ELF-1 (cell line): Measurements from ENCODE around the gene THBD.
A peak's percentile ranks its signal among the peaks of the same experiment; 100 is the strongest.

ENCODE experiments used
- DNase-seq: peaks from one replicate; pipeline ENCODE4 v3.0.0-alpha.2; 2016; ENCODE audit warnings: low read depth, low spot score

THBD gene

DNA sequence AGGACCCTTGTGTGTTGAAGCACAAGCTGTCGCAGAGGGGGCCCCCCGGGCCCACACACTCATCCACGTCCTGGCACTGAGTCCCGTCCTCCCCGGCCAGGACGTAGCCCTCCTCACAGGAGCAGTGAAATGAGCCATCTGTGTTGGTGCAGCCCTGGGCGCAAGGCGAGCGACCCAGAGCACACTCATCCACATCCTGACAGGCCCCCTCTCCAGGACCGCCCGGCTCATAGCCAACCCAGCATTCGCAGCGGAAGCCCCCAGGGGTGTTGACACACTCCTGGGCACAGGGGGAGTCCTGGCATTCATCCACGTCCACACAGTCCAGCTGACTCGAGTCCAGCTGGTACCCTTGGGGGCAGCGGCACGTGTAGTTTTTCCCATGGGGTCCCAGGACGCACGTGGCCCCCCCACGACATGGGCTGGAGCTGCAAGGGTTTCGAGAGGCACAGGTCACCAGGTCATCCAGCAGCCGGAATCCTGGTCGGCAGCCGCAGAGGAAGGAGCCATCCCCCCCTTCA lies 35.4 kb upstream of the THBD start:
- no peak for DNase-seq

DNA sequence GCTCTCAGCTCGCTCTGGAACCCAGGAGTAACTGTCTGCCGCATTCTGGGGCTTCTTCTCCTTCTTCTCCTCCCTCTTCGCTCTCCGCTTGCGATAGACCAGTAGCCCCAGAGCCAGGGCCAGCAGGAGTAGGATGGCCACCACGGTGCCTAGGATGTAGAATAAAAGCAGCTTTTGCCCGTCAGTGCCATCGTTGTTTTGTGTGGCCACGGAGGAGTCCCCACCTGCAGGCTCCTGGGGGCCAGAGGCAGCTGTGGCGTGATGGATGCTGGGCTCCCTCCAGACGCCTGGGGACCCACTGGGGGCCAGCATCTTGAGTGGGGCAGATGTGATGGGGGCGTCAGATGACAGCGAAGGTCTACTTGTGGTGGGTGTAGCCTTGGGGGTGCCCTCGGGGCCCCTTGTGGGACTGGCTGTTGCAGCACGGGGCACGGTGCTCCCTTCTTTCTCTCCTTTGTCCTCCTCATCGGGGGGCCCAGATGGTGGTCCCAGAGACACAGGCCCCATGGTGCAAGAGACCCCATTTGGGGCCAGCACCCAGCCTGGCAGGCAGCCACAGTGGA lies 34.9 kb upstream of the THBD start:
- no peak for DNase-seq

DNA sequence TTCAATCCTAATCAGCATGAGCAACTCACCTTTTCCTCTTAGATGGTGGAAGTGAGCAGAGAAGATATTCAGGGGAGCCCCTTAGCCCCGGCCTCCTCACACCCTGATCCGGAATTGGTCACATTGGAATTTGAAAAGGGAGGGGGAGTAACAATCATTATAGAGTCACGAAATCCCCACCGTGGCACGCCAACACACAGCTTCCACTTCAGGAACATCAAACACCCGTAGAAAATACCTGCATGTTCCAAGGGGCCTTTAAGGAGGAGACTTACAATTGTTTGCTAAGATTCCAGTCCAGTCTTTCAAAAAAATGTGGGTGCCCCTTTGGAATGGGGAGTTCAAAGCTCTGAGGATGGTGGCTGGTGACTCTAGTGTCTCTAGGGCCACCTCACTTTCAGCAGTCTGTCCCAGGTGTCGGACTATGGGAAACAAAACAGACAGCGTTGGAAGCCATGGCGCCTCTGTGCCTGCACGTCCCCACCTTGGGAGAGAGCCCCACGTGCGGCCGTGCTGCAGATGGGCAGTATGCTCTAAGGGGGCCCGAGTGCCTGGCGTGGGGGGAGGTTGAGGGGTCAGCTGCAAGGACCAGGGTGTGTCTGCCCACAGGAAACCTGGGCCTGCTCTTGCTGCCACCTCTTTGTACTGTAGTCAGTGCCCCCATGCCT lies 34.2 kb upstream of the THBD start:
- DNase-seq: no peak

DNA sequence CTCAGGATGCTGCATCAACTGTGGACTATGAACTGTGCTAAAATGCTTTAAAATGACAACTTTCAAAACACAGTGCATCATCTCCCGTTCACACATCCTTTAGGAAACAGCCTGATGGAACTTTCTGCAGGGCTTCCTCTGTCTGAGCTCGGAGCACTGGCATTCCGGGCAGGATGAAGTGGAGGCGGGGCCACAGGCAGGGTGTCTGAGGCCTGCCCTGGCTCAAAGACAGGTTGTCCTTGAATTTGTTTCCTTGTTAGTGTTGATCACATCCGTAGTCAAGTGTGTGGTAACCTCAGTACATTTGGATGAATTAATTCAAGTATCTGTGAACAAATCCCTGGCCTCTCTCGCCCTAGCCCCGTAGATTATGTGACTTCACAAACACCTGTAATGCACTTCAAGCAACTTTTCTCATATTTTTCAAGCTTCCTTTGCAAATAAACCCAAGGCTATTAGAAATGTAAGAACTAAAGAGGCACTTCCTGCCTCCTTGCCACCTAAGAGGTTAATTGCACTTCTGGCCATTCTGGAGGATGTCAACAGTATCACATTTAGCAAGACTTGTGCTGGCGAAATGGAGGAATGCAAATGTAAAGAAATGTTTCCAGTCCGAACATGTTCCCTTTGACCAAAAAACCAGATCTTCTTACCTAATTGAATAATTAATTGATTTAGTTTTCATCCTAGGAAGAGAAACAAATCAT lies 33.5 kb upstream of the THBD start:
- DNase-seq: no peak

DNA sequence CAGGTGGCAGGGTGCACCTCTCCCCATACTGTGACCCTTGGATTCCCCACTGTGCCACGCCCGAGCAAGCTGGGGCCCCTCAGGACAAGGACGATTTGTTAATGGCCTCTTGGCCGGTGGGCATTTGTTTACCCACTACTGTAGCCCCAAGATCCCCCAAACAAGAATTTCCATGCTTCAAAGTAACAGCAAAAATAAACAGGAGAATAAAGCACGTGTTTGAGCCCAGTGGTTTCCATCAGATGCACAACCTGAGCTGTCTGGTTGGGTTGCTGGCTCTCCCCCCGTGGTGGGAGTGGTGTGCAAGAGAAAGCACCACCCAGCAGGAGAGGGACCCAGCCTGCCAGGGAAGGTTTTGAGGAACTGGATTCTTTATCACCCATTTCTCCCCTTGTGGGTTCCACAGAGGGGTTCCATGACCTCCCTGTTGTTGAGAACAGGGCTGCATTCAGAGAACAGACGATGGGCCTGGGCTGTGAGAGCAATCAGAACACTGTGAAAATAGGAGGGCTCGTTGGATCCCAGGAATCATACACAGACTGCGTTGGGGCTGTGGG lies 31.9 kb upstream of the THBD start:
- no peak for DNase-seq

DNA sequence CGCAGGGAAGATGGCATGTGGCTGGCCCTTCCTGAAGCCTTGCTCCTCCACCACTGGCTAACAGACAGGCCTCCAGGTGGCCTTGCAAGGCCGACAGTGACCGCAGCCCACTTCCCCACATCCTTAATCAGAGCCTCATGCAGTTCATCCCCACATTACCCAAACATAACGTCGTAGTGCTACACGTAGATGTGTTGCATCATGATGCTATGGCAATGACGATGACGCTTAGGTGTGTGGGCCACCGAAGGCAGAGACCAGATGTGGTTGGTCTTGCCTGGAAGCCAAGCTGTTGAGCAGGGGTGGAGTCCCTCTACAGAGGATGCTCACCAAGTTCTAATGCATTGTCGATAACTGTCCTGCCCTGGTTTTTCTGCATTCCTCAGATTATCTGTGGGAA lies 31.0 kb upstream of the THBD start:
- DNase-seq: no peak

DNA sequence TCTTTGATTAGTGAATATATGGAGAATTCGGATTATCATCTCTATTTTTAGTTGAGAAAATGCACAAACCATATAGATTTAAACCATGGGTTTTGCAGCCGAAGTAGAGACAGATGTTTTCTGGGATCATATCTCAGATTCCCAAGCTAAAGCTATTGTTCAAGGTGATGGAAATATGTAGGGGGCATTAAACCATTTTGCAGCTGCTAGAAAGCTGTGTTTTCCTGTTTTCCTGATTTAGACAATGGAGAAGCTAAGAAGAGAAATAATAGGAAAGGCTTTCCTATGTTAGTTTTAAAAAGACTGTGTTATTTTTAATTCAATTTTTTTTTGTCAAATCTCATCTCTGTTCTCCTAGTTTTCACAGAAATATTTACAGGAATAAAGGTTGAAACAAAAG lies 30.5 kb upstream of the THBD start:
- no peak for DNase-seq

DNA sequence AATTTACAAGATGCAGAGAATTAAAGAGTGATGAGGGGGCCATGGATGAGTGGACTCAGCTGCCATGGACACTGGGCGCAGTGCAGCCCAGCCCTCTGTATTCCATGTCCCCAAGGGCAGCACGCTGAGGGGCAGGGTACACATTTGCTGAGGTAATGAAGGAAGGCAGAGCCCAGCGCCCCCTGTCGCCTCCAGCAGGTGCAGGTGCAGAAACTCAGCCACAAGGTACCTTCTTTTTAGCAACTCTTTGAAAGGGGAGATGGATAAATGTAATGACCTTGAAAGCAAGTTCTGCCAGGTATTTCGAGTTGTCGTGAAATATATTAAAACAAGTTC lies 29.5 kb upstream of the THBD start:
- peak; percentile 37 for DNase-seq

DNA sequence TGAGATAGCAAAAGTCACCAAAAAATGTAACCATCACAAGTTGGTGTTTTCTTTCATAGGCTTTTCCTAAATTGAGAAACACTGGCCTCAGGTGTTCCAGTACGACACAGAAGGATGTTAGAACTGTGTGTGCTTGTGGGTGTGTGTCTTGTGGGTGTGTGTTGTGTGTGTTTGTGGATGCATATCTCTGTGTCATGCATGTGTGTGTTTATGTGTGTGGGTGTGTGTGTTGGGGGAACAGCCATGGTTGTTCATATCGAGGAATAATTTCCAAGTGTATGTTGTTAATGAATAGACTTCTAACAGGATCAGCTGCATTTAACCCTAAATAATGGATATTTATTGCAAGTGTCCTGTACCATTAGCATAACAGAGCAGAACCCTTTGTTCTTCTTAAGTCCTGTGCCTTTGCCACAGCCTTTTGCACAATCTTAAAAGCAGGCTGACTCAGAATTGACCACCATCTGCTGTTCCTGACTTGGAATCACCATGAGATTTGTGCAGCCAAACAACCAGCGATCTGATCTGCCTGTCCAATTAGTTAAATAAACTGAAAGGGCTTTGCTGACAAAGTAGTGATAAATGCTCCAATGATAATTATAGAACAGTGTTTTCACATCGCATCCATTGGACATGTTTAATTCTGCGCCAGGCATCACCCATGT lies 29.0 kb upstream of the THBD start:
- DNase-seq: no peak

DNA sequence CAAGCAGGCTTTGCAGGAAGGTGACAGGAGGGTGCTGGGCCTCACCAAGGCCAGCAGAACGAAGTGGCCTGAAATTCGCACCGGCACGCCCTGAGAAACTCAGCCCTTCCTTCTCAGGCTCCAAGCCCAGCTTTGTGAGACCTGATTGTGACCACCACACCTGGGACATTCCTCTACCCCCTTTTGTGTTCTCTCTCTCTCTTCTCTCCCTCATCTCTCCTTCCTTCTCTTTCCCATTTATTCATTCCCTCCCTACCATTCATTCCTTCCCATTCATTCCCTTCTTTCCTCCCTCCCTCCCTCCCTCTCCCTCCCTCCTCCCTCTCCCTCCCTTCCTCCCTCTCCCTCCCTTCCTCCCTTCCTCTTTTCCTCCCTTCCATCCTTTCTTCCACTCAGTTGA lies 27.8 kb upstream of the THBD start:
- no peak for DNase-seq

DNA sequence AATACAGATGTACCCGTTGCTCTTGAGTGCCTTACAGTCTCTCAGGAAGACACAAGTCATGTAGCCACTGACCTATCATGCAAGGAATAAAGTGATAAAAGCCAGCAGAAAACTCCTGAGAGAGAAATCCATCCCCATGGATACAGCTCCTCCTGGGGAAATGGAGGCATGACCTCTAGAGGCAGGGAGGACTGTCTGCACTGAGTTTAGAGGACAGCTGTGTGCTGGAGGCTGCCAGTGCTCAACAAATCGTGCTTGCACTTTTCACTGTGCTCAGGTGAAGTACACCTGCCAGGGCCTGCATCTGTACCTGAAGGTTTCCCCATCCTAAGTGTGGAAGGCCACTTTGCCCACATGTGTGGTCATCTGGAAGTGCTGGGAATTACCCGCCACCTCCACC lies 24.6 kb upstream of the THBD start:
- no peak for DNase-seq

DNA sequence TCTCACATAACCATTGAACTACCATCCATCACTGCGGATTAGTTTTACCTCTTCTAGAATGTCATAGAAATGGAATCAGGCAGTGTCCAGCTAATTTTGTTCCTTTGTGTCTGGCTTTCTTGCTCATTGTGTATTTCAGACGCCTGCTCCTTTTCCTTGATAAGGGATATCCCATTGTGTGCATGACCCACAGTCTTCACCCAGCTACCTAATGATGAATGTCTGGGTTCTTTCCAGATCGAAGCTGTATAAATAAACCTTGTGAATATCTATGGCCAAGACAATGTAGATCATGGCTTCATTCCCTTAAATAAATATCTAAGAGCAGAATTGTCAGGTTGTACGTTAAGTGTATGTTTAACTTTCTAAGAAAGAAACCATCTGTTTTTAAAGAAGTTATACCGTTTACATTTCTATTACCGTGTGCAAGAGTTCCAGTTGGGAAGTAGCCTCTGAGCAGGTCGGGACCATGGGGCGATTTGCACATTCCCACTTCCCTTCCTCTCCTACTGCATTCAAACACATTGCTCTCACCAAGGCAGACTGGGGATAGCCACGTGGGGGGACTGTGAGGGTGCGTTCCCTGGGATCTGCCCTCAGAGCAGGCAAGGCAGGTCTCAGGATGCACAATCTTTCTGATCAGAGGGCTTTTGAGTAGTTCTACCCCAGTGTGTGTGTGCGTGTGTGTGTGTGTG lies 23.6 kb upstream of the THBD start:
- no peak for DNase-seq

DNA sequence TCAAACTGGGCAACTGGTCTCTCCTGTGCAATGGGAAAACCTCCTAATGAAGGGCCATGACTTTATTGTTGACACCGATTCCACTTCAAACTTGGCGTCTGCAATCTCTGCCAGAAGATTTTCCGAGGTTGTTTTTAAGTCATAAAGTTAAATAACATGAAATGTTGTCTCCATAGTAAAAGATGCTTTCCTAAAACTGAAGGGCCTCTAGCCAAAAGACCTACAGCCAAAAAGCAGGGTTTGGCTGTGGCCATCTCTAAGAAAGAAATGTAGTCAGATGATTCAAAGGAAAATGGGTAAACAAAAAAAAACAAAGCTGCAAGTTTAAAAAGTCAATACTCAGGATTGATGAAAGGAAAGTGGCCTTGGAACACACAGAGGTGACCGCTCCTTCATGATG lies 22.5 kb upstream of the THBD start:
- no peak for DNase-seq

DNA sequence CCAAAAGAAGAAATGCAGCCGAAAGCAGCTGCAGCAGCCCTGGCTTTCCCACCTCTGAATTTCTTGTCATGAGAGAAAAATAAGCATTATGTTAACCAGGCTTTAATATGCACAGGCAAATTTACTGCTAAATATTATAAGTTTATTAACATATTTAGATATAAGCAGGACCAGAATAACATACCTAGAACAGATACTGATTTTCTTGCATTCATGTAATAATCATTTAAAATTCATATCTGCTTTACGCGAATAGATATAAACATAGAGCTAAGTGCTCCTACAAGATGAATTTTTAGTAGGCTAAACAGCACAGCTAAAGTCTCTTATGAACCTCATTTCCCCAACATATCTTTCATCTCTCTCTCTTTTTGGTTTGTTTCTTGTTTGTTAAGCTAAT lies 21.9 kb upstream of the THBD start:
- no peak for DNase-seq

DNA sequence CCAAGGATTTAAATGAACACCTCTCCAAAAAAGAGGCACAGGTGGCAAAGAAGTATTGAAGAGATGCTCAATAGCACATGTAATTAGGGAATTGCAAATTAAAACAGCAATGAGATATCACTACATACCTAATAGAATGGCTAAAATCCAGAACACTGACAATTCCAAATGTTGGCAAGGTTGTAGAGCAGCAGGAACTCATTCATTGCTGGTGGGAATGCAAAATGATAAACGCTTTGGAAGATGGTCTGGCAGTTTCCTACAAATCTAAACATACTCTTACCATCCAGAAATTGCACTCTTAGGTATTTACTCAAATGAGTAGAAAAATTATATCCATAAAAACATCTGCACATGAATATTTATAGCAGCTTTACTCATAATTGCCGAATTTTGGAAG lies 19.6 kb upstream of the THBD start:
- no peak for DNase-seq

DNA sequence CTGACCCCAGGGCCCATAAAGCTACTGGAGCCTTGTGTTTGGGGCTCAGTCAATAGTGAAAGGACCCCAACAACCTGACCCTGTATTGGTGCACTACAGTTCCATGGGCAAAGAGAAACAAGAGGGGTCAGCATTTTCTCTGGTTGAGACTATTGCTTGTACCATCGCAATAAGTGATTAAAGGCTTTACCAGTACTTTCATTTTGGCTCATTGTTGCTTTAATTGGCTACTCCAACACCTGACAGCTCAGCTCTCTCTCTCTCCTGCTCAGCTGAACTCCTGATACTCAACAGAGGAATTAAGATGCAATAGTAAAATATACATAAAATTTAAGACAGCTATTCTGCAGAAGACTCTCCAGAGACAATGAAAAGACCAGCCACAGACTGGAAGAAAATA lies 18.8 kb upstream of the THBD start:
- DNase-seq: no peak

DNA sequence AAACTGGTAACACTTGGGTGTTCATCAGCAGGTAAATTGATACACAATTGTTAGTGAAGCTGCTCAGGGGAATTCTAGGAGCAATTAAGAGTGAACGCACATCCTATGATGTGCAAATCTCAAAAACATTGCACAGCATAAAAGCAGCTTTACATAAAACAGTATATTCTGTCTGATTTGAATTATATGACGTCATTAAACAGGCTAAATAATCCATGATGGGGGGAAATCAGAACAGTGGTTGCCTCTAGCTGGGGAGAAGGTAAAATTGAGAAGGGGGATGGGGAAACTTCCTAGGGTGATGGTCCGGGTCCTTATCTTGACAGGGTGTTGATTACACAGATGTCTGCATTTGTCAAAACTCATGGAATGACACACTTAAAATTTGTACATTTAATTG lies 17.3 kb upstream of the THBD start:
- DNase-seq: no peak

DNA sequence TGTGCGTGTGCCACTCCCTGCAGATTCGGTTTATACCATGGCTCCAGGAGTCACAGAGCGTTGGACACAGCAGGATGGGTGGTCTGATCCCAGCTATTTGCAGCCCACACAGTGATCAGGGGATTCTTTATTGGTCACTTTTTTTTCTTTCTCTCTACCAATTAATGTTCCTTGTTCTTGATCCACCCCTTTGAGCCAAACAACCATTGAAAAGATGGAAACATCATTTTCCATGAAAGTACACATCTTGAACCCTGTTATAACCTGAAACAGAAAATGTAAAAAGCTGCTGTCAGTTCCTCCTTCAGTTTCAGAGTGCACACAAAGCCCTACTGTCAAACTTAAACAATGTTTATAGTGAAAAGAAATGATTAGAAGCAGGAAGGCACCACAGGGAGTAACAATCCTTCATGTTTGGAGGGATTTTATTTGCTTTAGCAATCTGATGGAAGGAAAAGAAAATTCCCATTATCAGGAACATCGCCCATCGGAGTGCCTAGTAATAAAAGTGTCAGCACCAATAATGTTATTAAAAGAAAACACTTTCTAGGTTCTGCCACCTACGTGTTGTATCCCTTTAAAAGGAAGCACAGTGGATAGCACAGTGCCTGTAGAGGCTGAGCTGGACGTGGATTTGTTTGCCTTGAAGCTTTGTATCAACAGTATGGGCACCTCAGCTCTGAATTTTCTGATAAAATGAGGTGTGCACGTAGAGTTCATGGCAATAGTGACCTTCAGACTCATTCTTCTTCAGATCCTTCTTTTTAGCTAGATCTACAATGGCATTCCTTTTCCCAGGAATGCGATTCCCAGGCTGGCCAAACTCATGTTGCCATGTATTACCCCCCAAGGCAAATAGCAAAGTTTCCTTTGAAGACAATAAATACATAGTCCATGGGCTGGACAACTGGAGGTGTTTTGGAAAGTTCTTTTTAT lies 16.1 kb upstream of the THBD start:
- DNase-seq: no peak

DNA sequence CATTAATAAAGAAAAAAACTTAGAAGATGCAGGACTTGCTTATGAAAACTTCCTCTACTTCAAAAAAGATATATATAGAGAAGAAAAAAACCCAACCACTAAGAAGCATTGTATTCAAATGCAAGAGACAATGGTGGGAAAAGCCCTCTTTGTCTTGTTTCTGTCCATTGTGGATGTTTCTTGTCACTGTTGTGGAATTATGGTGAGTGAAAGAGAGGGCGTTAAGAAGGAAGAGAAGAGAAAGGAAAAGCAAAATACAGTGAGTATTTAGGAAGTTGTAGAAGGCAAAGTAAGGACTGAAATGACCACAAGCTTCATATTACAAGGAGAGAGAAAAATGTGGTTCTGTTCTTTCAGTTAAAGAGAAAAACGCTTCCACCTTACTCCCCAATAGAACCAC lies 14.1 kb upstream of the THBD start:
- no peak for DNase-seq

DNA sequence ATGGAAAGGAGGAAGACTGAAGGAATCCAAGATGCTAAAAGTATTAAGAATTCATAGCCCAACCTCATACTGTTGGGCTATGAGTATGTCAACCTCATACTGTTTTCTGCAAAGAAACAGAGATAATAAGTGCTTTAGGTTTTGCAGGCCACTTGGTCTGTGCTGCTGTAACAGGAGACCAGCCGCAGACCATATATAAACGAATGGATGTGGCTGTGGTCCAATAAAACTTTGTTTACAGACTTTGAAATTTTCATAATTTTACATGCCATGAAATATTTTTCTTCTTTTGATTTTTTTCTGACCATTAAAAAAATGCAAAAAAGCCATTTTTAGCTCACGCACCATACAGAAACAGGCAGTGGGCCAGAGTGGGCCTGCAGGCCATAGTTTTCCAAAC lies 13.7 kb upstream of the THBD start:
- no peak for DNase-seq

DNA sequence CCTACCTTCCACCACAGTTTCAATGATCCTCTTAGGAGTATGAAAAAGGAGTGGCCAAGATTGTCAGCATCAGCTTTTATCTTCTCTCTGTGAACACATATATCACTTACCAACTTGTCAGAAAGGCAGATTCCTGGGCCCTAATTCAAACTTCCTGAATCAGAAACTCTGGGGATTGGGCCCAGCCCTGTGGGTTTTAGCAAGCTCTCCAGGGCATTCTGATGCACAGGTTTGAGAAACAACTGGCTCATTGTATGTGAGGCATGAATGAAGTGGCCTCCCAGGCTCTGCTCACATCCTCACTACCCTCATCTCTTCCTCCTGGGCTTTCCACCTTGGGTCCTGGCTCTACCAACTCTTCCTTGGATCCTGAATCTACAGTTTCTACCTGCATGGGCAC lies 13.2 kb upstream of the THBD start:
- no peak for DNase-seq
